Left lung (tissue), 10 donors: ENCODE measurements around the gene CEP85. TPM values are rescaled to one million over a fixed set of nuclear protein-coding genes. Genes with fewer than 3 reads are reported as not detected.
"Not testable (repeated sequence)": the region's sequence is repeated elsewhere in the genome, so short reads cannot be mapped to it uniquely, and the experiment has no call there.

Source experiments
- ATAC-seq: fragments of 200-7000 bp; cut with Tn5 transposase; one replicate; pipeline ENCODE4 v1.9.1; 2020; ENCODE audit warnings: moderate library complexity
- DNase-seq, 4 donors: peaks; one replicate each; pipeline ENCODE4 v3.0.0-alpha.2; 2013 to 2020
- H3K27ac ChIP-seq, 2 donors: fragments of 200-600 bp; sonication (generic) in 1 of 2; one replicate each; pipeline versions ENCODE4 v1.5.0 to v1.8.0; 2020 to 2021
- H3K27me3 ChIP-seq, 2 donors: fragments of 200-600 bp; sonication (generic) in 1 of 2; one replicate each; pipeline versions ENCODE4 v1.5.0 to v1.8.0; 2020 to 2021
- H3K36me3 ChIP-seq, 2 donors: fragments of 200-600 bp; sonication (generic) in 1 of 2; one replicate each; pipeline versions ENCODE4 v1.5.0 to v1.8.0; 2020 to 2021
- H3K4me1 ChIP-seq, 2 donors: fragments of 200-600 bp; one replicate each; pipeline ENCODE4 v1.8.0; 2021
- H3K4me3 ChIP-seq, 2 donors: fragments of 200-600 bp; sonication (generic) in 1 of 2; one replicate each; pipeline versions ENCODE4 v1.5.0 to v1.8.0; 2020 to 2021; ENCODE audit warnings: mild to moderate bottlenecking in 1 of 2
- H3K9me3 ChIP-seq, 2 donors: fragments of 200-600 bp; sonication (generic) in 1 of 2; one replicate each; pipeline versions ENCODE4 v1.5.0 to v1.8.0; 2020 to 2021
- intact Hi-C, 2 donors: fragments of 100-400 bp; cut with DNase I; formaldehyde crosslinking; loops; one replicate each; pipeline versions ENCODE4 v1.11.2 to v1.14.2; 2022
- polyA plus RNA-seq, 6 donors: library from polyadenylated mRNA; unstranded; fragments of 120-200 nt; gene quantifications; one replicate each; pipeline ENCODE4 v1.2.1, GENCODE V29; 2013; ENCODE audit not compliant: insufficient read length in 6 of 6
- total RNA-seq, 2 donors: library from RNA; stranded (reverse); fragmentation: NEBNext Ultra II Directional; extraction: Animal tissue kit (Norgen Biotek cat#: 25700); gene quantifications; one replicate each; pipeline ENCODE4 v1.2.1, GENCODE V29; 2021
- TF ChIP-seq, protein P1 (sequence below), 2 donors: fragments of 200-600 bp; sonication (generic) in 1 of 2; IDR thresholded peaks; one replicate each; pipeline versions ENCODE4 v1.5.0 to v1.8.0; 2021; ENCODE audit warnings: antibody characterized with exemption in 2 of 2
- donor health status: DM: no; HTN: yes; CAD: no.
- donor health status: DM: no; HTN: no; CAD: no.

CEP85 gene
- total and polyA plus RNA-seq, 8 donors: 12.1 to 24.8 (median 20.9) TPM

DNA sequence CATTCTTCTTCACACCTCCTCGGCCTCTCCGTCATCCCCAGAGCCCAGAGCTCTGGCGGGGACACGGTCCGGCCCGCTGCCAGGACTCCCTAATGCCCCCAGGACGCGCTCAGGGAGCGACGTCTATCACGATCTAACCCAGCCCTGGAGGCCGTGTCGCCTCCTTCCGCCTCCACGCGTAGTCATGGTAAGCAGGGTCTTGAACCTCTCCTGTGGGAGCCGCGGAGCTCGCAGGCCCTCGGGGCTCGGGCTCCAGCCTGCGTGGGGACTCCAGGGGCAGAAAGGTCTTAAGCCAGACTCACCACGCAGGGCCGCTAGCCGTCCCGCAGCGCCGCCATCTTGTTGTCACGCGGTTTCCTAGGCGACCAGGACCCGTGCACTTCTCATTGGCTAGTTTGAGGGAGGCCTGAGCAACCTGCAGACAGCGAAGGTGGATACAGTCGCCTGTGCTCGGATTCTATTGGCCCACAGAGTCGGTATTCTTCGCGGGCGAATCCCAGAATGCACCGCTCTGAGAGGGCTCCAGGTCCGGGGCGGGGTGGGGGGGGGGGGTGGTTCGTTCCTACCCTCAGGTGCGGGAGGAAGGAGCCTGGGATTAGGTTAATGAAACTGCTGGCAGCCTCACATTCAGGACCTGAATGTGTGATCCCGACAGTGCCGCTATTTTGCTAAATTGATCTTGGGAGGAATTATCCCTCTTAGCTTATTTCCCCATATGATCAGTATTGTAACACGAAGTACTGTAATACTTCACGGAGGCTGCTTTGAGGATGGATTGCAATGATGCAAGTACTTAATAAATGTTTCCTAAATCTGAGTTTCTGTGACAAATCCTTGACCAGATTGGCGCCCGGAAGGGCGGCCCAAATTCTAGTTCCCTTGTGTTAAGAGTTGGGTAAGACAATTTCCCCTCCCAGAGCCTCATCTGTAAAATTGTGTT lies 72.6 kb downstream of the CEP85 start, which contains the start of gene UBXN11:
Gene UBXN11 (minus strand): TSS at position 347 of the 940 bp plus-strand sequence. CDS start 3,753 bp downstream, outside the sequence.
- intact Hi-C loops: no loop called here
- TF ChIP-seq, protein P1, sequence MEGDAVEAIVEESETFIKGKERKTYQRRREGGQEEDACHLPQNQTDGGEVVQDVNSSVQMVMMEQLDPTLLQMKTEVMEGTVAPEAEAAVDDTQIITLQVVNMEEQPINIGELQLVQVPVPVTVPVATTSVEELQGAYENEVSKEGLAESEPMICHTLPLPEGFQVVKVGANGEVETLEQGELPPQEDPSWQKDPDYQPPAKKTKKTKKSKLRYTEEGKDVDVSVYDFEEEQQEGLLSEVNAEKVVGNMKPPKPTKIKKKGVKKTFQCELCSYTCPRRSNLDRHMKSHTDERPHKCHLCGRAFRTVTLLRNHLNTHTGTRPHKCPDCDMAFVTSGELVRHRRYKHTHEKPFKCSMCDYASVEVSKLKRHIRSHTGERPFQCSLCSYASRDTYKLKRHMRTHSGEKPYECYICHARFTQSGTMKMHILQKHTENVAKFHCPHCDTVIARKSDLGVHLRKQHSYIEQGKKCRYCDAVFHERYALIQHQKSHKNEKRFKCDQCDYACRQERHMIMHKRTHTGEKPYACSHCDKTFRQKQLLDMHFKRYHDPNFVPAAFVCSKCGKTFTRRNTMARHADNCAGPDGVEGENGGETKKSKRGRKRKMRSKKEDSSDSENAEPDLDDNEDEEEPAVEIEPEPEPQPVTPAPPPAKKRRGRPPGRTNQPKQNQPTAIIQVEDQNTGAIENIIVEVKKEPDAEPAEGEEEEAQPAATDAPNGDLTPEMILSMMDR (IDR thresholded peaks at IDR 0.05): no peak
- ATAC-seq: peak; percentile 99

DNA sequence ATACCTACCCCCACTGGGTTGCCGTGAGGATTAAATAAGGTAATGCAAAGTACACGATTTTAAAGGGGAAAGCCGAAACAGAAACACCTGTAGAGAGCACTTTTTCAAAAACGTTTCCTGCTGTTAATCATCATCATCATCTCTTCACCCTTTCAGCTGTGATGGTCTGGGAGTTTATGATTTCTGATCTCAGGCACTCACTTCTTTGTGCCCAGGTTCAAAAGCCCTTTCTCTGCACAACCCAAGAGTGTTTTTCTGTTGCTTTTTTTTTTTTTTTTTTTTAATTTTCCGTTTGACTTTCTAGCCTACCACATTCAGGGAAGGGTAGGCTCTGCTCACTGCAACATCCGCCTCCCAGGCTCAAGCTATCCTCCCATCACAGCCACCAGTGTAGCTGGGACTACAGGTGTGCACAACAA lies 73.4 kb downstream of the CEP85 start:
- DNase-seq (no peak), ATAC-seq (no peak)
- Histone ChIP-seq H3K9me3 (no peaks in the 10 kb centered on the region), H3K27me3 (no peaks in the 10 kb centered on the region), H3K4me1 (peaks cover 0 to 53% of the 10 kb centered on the region in 2 donors), H3K27ac (peak overlapping the region in 1 of 2 donors; percentile 90), H3K4me3 (peak overlapping the region in 1 of 2 donors; percentile 68), H3K36me3 (no peaks in the 10 kb centered on the region)
- intact Hi-C loops: no loop called here
- TF ChIP-seq, protein P1 (IDR thresholded peaks at IDR 0.05): no peak

More for the DNA sequence above, 72.6 kb downstream of the CEP85 start, which contains the start of gene UBXN11:
- DNase-seq: peak; percentile 77 to 95 (median 92)
- Histone ChIP-seq H3K9me3 (no peaks in the 10 kb centered on the region), H3K36me3 (no peaks in the 10 kb centered on the region), H3K27ac (peak within 1 kb of the TSS; percentile 69 to 90), H3K27me3 (no peaks in the 10 kb centered on the region), H3K4me3 (peak within 1 kb of the TSS; percentile 68 to 81), H3K4me1 (peaks cover 0 to 53% of the 10 kb centered on the region in 2 donors)

DNA sequence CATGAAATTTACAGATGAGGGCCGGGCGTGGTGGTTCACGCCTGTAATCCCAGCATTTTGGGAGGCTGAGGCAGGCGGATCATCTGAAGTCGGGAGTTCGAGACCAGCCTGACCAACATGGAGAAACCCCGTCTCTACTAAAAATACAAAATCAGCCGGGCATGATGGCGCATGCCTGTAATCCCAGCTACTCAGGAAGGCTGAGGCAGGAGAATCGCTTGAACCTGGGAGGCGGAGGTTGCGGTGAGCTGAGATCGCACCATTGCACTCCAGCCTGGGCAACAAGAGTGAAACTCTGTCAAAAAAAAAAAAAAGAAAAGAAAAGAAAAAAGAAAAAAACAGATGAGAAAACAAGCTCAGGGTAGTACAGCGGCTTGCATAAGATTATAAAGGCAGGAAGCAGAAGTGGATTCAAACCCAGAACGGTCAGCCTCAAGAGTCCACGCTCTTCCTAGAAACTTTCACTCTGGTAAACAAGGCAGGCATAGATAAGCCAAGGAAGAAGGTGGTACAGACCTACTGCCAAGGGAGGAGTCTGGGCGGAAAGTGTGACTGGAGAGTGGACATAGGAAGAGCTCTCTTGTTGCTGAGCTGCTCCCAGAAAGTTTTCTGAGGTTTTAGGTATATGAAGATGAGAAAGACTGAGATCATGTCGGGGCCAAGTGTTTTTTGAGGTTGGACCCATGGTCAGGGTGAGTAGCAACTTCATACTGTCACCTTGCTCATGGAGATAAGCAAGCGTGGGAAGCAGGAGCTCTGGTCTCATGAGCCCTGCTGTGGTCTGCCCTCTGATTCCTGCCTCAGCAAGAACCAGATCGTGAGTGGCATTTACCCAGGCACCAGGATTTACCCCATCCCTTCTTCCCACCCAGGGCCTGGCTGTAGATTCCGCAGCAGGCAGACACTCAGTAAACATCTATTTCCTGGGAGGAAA lies 74.2 kb downstream of the CEP85 start:
- Histone ChIP-seq H3K4me1 (peaks cover 0 to 45% of the 10 kb centered on the region in 2 donors), H3K27ac (peak overlapping the region; percentile 26 to 90)
- DNase-seq, H3K36me3 ChIP-seq, ATAC-seq, H3K9me3 ChIP-seq, intact Hi-C loops, H3K4me3 ChIP-seq, H3K27me3 ChIP-seq: not testable (repeated sequence)

DNA sequence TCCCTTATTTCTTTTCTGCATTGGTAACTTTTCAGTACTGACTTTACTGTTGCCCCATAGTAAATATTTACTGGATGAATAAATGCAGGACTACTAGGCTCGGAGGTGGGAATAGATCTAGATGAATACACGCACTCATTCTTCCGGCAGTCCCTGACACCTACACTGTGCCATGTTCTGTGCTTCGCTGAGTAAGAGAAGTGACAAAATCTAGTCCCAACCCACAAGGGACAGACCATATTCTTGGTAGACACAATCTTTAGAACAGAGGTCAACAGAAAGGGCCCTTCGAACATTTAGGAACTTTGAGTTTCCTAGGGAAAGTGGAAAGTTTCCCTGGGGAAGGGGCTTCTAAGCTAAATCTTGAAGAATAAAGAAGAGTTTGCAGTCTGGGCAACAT lies 80.5 kb downstream of the CEP85 start:
- Histone ChIP-seq H3K27me3 (no peaks in the 10 kb centered on the region), H3K4me1 (peaks cover 0 to 57% of the 10 kb centered on the region in 2 donors), H3K36me3 (no peaks in the 10 kb centered on the region), H3K9me3 (no peaks in the 10 kb centered on the region), H3K4me3 (no peak overlapping the region), H3K27ac (peak overlapping the region in 1 of 2 donors; percentile 77)
- no peak for DNase-seq
- intact Hi-C loops: no loop called here
- TF ChIP-seq, protein P1 (IDR thresholded peaks at IDR 0.05): no peak
- no peak for ATAC-seq
